CD4-positive, CD25-positive, alpha-beta regulatory T cell (primary cell): ENCODE measurements around the gene RRP9. TPM values are rescaled to one million over a fixed set of nuclear protein-coding genes. Genes with fewer than 3 reads are reported as not detected.

Source experiments
- ATAC-seq, 2 donors: fragments of 150-1000 bp; cut with Tn5 transposase; one replicate each; pipeline ENCODE4 v1.10.0; 2021; ENCODE audit warnings: low read depth in 2 of 2, moderate number of reproducible peaks in 2 of 2, moderate library complexity in 1 of 2
- DNase-seq, 3 donors: peaks; one replicate each; pipeline versions ENCODE4 v3.0.0 to v3.0.0-alpha.2; 2012 to 2022; ENCODE audit warnings: mixed read lengths in 1 of 3
- H3K27ac ChIP-seq: one replicate; pipeline ENCODE4 v1.7.0; 2013; ENCODE audit warnings: mild to moderate bottlenecking, low read length; ENCODE audit not compliant: insufficient read depth, poor library complexity, severe bottlenecking
- H3K27me3 ChIP-seq: one replicate; pipeline ENCODE4 v1.7.0; 2013; ENCODE audit warnings: low read length; ENCODE audit not compliant: control insufficient read depth, insufficient read depth
- H3K36me3 ChIP-seq: one replicate; pipeline ENCODE4 v1.7.0; 2013; ENCODE audit warnings: mild to moderate bottlenecking, low read length, moderate library complexity; ENCODE audit not compliant: control insufficient read depth, insufficient read depth
- H3K4me1 ChIP-seq: 2 replicates; pipeline ENCODE4 v1.7.0; 2013; ENCODE audit warnings: mild to moderate bottlenecking, low read length; ENCODE audit not compliant: insufficient read depth, control insufficient read depth, poor library complexity, severe bottlenecking
- H3K4me3 ChIP-seq: one replicate; pipeline ENCODE4 v1.7.0; 2013; ENCODE audit warnings: low read depth, mild to moderate bottlenecking, low read length, moderate library complexity
- H3K9me3 ChIP-seq, 2 experiments: 1 replicate in 1 of 2; 2 replicates in 1 of 2; pipeline ENCODE4 v1.7.0; 2013; ENCODE audit warnings: low read length in 2 of 2, mild to moderate bottlenecking in 1 of 2, moderate library complexity in 1 of 2; ENCODE audit not compliant: control insufficient read depth in 2 of 2
- H3K27ac Mint-ChIP-seq, 3 donors: one replicate each; pipeline ENCODE4 v1.8.0; 2020 to 2022; ENCODE audit warnings: mild to moderate bottlenecking in 3 of 3, mixed read lengths in 3 of 3, moderate library complexity in 2 of 3
- H3K27me3 Mint-ChIP-seq: one replicate; pipeline ENCODE4 v1.8.0; 2022; ENCODE audit warnings: mild to moderate bottlenecking, mixed read lengths
- H3K36me3 Mint-ChIP-seq: one replicate; pipeline ENCODE4 v1.8.0; 2020; ENCODE audit warnings: mixed read lengths
- H3K4me1 Mint-ChIP-seq, 4 donors: one replicate each; pipeline ENCODE4 v1.8.0; 2020 to 2022; ENCODE audit warnings: mixed read lengths in 4 of 4, mild to moderate bottlenecking in 1 of 4
- H3K4me3 Mint-ChIP-seq, 4 donors: one replicate each; pipeline ENCODE4 v1.8.0; 2020 to 2022; ENCODE audit warnings: mild to moderate bottlenecking in 4 of 4, mixed read lengths in 4 of 4, moderate library complexity in 3 of 4
- H3K9me3 Mint-ChIP-seq, 7 donors: one replicate each; pipeline ENCODE4 v1.8.0; 2020 to 2022; ENCODE audit warnings: mixed read lengths in 7 of 7, mild to moderate bottlenecking in 3 of 7, moderate library complexity in 2 of 7
- polyA plus RNA-seq, 4 donors: library from polyadenylated mRNA; unstranded; fragments of 300-500 nt; fragmentation: Illumina TruSeq; gene quantifications; one replicate each; pipeline ENCODE4 v1.2.3, GENCODE V29; 2021
- total RNA-seq: library from RNA; stranded (reverse); gene quantifications from one replicate; pipeline ENCODE4 v1.2.3, GENCODE V29; 2022

The RRP9 gene
- total and polyA plus RNA-seq, 5 donors from 2014 or later, result 11.2 to 25.4 (median 22.2) TPM

GRCh38 chr3:51968883-51969678, 27.4 kb upstream of the RRP9 start:
- Histone ChIP-seq H3K27ac (no peak overlapping the region), H3K4me3 (no peak overlapping the region), H3K4me1 (peaks cover 32% of the 10 kb centered on the region), H3K27me3 (no peaks in the 10 kb centered on the region), H3K9me3 (no peaks in the 10 kb centered on the region), H3K36me3 (no peaks in the 10 kb centered on the region)
- Mint-ChIP-seq H3K9me3 (no peaks in the 10 kb centered on the region), H3K4me3 (peak overlapping the region; percentile 66 to 97 (median 88)), H3K27me3 (peaks cover 2% of the 10 kb centered on the region), H3K36me3 (no peaks in the 10 kb centered on the region), H3K4me1 (peaks cover 3 to 56% (median 20%) of the 10 kb centered on the region in 4 donors), H3K27ac (peak overlapping the region; percentile 34 to 38 (median 37))
- ATAC-seq (no peak), DNase-seq (no peak)

GRCh38 chr3:51968170-51968775, 26.6 kb upstream of the RRP9 start:
- Mint-ChIP-seq H3K4me3 (peak overlapping the region; percentile 84 to 97 (median 90)), H3K27me3 (no peaks in the 10 kb centered on the region), H3K4me1 (peaks cover 0 to 51% (median 14%) of the 10 kb centered on the region in 4 donors), H3K27ac (peak overlapping the region; percentile 37 to 87 (median 71)), H3K9me3 (no peaks in the 10 kb centered on the region), H3K36me3 (no peaks in the 10 kb centered on the region)
- no peaks in the 10 kb centered on the region for H3K27me3 ChIP-seq
- H3K9me3 ChIP-seq, result no peaks in the 10 kb centered on the region
- H3K36me3 ChIP-seq, result no peaks in the 10 kb centered on the region
- no peak overlapping the region for H3K4me3 ChIP-seq
- H3K27ac ChIP-seq, result peak overlapping the region; percentile 47
- DNase-seq, result no peak
- no peak for ATAC-seq
- peaks cover 26% of the 10 kb centered on the region for H3K4me1 ChIP-seq

GRCh38 chr3:51967384-51968169, 25.9 kb upstream of the RRP9 start, which contains the start of gene PCBP4:
PCBP4 (minus strand) TSS chr3:51967454; CDS start chr3:51961240, 6,214 bp downstream.
- no peaks in the 10 kb centered on the region for H3K9me3 Mint-ChIP-seq
- DNase-seq (peak; percentile 31 to 43 (median 35)), ATAC-seq (peak; percentile 56 to 59)
- H3K4me1 Mint-ChIP-seq, result peaks cover 0 to 50% (median 14%) of the 10 kb centered on the region in 4 donors
- H3K36me3 Mint-ChIP-seq, result no peaks in the 10 kb centered on the region
- H3K4me1 ChIP-seq, result peaks cover 24% of the 10 kb centered on the region
- peak within 1 kb of the TSS; percentile 47 for H3K27ac ChIP-seq
- peak within 1 kb of the TSS; percentile 71 to 87 (median 77) for H3K27ac Mint-ChIP-seq
- no peaks in the 10 kb centered on the region for H3K27me3 Mint-ChIP-seq
- H3K36me3 ChIP-seq, result no peaks in the 10 kb centered on the region
- H3K9me3 ChIP-seq, result no peaks in the 10 kb centered on the region
- H3K4me3 ChIP-seq, result peak within 1 kb of the TSS; percentile 59
- H3K27me3 ChIP-seq, result no peaks in the 10 kb centered on the region
- H3K4me3 Mint-ChIP-seq, result peak within 1 kb of the TSS; percentile 86 to 97 (median 90)

- ATAC-seq, result peak; percentile 53 to 71
- H3K4me1 ChIP-seq, result peaks cover 22% of the 10 kb centered on the region
- H3K4me1 Mint-ChIP-seq, result peaks cover 0 to 47% (median 14%) of the 10 kb centered on the region in 4 donors
- no peaks in the 10 kb centered on the region for H3K27me3 Mint-ChIP-seq
- no peaks in the 10 kb centered on the region for H3K9me3 ChIP-seq
- H3K4me3 Mint-ChIP-seq, result peak overlapping the region; percentile 82 to 88 (median 86)
- peak in 1 of 3 donors; percentile 25 for DNase-seq
- peak overlapping the region; percentile 59 for H3K4me3 ChIP-seq
- no peaks in the 10 kb centered on the region for H3K36me3 Mint-ChIP-seq
- H3K36me3 ChIP-seq, result no peaks in the 10 kb centered on the region
- H3K9me3 Mint-ChIP-seq, result no peaks in the 10 kb centered on the region
- H3K27ac ChIP-seq, result no peak overlapping the region
- peak overlapping the region; percentile 56 to 77 (median 65) for H3K27ac Mint-ChIP-seq
- H3K27me3 ChIP-seq, result no peaks in the 10 kb centered on the region
Observed at GRCh38 chr3:51966922-51967383, 25.2 kb upstream of the RRP9 start.

- Histone ChIP-seq H3K27ac (no peak overlapping the region), H3K4me1 (peaks cover 22% of the 10 kb centered on the region), H3K27me3 (no peaks in the 10 kb centered on the region), H3K9me3 (no peaks in the 10 kb centered on the region), H3K36me3 (no peaks in the 10 kb centered on the region), H3K4me3 (peak overlapping the region; percentile 59)
- Mint-ChIP-seq H3K27ac (peak overlapping the region; percentile 56 to 77 (median 65)), H3K9me3 (no peaks in the 10 kb centered on the region), H3K27me3 (no peaks in the 10 kb centered on the region), H3K4me1 (peaks cover 0 to 47% (median 14%) of the 10 kb centered on the region in 4 donors), H3K36me3 (no peaks in the 10 kb centered on the region), H3K4me3 (peak overlapping the region; percentile 82 to 88 (median 86))
- no peak for ATAC-seq
- DNase-seq, result no peak
Observed at GRCh38 chr3:51966486-51966885, 24.8 kb upstream of the RRP9 start.

GRCh38 chr3:51966016-51966415, 24.3 kb upstream of the RRP9 start:
- H3K27ac Mint-ChIP-seq, result peak overlapping the region in 1 of 3 donors; percentile 46
- no peaks in the 10 kb centered on the region for H3K27me3 Mint-ChIP-seq
- no peaks in the 10 kb centered on the region for H3K9me3 Mint-ChIP-seq
- peaks cover 0 to 43% (median 12%) of the 10 kb centered on the region in 4 donors for H3K4me1 Mint-ChIP-seq
- Histone ChIP-seq H3K36me3 (no peaks in the 10 kb centered on the region), H3K27me3 (no peaks in the 10 kb centered on the region), H3K4me1 (peaks cover 22% of the 10 kb centered on the region), H3K9me3 (no peaks in the 10 kb centered on the region), H3K27ac (no peak overlapping the region), H3K4me3 (no peak overlapping the region)
- H3K36me3 Mint-ChIP-seq, result no peaks in the 10 kb centered on the region
- H3K4me3 Mint-ChIP-seq, result peak overlapping the region; percentile 36 to 94 (median 79)
- ATAC-seq (no peak), DNase-seq (no peak)

GRCh38 chr3:51964521-51964920, 22.8 kb upstream of the RRP9 start:
- Histone ChIP-seq H3K4me1 (peaks cover 22% of the 10 kb centered on the region), H3K27ac (no peak overlapping the region), H3K36me3 (no peaks in the 10 kb centered on the region), H3K4me3 (no peak overlapping the region), H3K27me3 (no peaks in the 10 kb centered on the region), H3K9me3 (no peaks in the 10 kb centered on the region)
- Mint-ChIP-seq H3K27ac (peak overlapping the region in 1 of 3 donors; percentile 65), H3K4me3 (peak overlapping the region in 2 of 4 donors; percentile 32 to 61), H3K36me3 (no peaks in the 10 kb centered on the region), H3K27me3 (no peaks in the 10 kb centered on the region), H3K9me3 (no peaks in the 10 kb centered on the region), H3K4me1 (peaks cover 0 to 34% (median 10%) of the 10 kb centered on the region in 4 donors)
- ATAC-seq (no peak), DNase-seq (no peak)
